ENCODE data around the gene VPS26C.
"Not testable (repeated sequence)": the region's sequence is repeated elsewhere in the genome, so short reads cannot be mapped to it uniquely, and the experiment has no call there.

The VPS26C gene

GRCh38 chr21:37227071-37228002 lies 39.8 kb downstream of the VPS26C start:
- DNase-seq: no peak

GRCh38 chr21:37226041-37226920 lies 40.9 kb downstream of the VPS26C start:
- no peak for DNase-seq

GRCh38 chr21:37224861-37225839 lies 42.0 kb downstream of the VPS26C start:
- DNase-seq: no peak

GRCh38 chr21:37223804-37224345 lies 43.3 kb downstream of the VPS26C start:
- DNase-seq: no peak

- not testable (repeated sequence) for DNase-seq
These were observed 44.9 kb downstream of the VPS26C start for GRCh38 chr21:37222248-37222647.

GRCh38 chr21:37220981-37221664 lies 46.0 kb downstream of the VPS26C start:
- peak; percentile 64 for DNase-seq

GRCh38 chr21:37220433-37220980 lies 46.6 kb downstream of the VPS26C start:
- no peak for DNase-seq

- DNase-seq: no peak
These were observed 47.2 kb downstream of the VPS26C start for GRCh38 chr21:37219761-37220432.

- DNase-seq: no peak
These were observed 52.2 kb downstream of the VPS26C start for GRCh38 chr21:37214952-37215351.

- no peak for DNase-seq
These were observed 56.3 kb downstream of the VPS26C start for GRCh38 chr21:37210799-37211198.

GRCh38 chr21:37210130-37210529 lies 57.0 kb downstream of the VPS26C start:
- no peak for DNase-seq

- no peak for DNase-seq
These were observed 58.4 kb downstream of the VPS26C start for GRCh38 chr21:37208741-37209225.

- DNase-seq: no peak
These were observed 58.9 kb downstream of the VPS26C start for GRCh38 chr21:37208056-37208721.

GRCh38 chr21:37207441-37208009 lies 59.6 kb downstream of the VPS26C start:
- DNase-seq: no peak

- no peak for DNase-seq
These were observed 60.6 kb downstream of the VPS26C start for GRCh38 chr21:37206496-37206895.

- DNase-seq: no peak
These were observed 62.6 kb downstream of the VPS26C start for GRCh38 chr21:37204580-37204979.

GRCh38 chr21:37202221-37203110 lies 64.7 kb downstream of the VPS26C start:
- DNase-seq: no peak

Data from 8988T (cell line).